ENCODE data around the gene NCLN.

- TF ChIP-seq POLR2A (IDR thresholded peaks at IDR 0.05) (no peak), CTCF (IDR thresholded peaks at IDR 0.05 in 4 of 5, conservative IDR thresholded peaks at IDR 0.05 in 1 of 5) (no peak)
Measured at GRCh38 chr19:3142292-3142670, 43.4 kb upstream of the NCLN start.
